ENCODE results near the gene VTCN1. TPM values are rescaled to one million over a fixed set of nuclear protein-coding genes. Genes with fewer than 3 reads are reported as not detected.
"Not testable (repeated sequence)": the region's sequence is repeated elsewhere in the genome, so short reads cannot be mapped to it uniquely, and the experiment has no call there.

VTCN1 gene
- total and polyA plus RNA-seq, 7 experiments from 2014 or later: not detected

- POLR2A ChIA-PET: no interaction called here
- Mint-ChIP-seq H3K4me3 (no peak overlapping the region), H3K27me3 (peaks cover 21 to 26% (median 26%) of the 10 kb centered on the region in 5 donors), H3K9me3 (peaks cover 0 to 6% (median 0%) of the 10 kb centered on the region in 11 donors), H3K36me3 (no peaks in the 10 kb centered on the region), H3K27ac (no peak overlapping the region), H3K4me1 (peaks cover 0 to 4% (median 0%) of the 10 kb centered on the region in 7 donors)
- CTCF ChIA-PET: no interaction called here
- DNase-seq (no peak), ATAC-seq (no peak)
- no peaks in the 10 kb centered on the region for H3K4me1 ChIP-seq (ENCODE audit: control insufficient read depth in 2 of 2, insufficient read depth in 2 of 2, low read length in 2 of 2)
- H3K4me3 ChIP-seq (ENCODE audit: low read length): no peak overlapping the region
- intact Hi-C loops (cut with micrococcal nuclease): no loop called here
- no peaks in the 10 kb centered on the region for H3K27me3 ChIP-seq (ENCODE audit: control insufficient read depth in 2 of 2, insufficient read depth in 2 of 2, low read length in 2 of 2)
- H3K36me3 ChIP-seq (ENCODE audit: control insufficient read depth in 2 of 3, insufficient read depth in 3 of 3, low read length in 3 of 3): no peaks in the 10 kb centered on the region
- no peak overlapping the region for H3K27ac ChIP-seq (ENCODE audit: low read depth, low read length)
- no peaks in the 10 kb centered on the region for H3K9me3 ChIP-seq (ENCODE audit: control insufficient read depth in 2 of 3, low read length in 3 of 3)
Observed at GRCh38 chr1:117161887-117162286, 48.8 kb downstream of the VTCN1 start.

GRCh38 chr1:117151305-117151704 lies 59.4 kb downstream of the VTCN1 start:
- H3K4me1 Mint-ChIP-seq; DNase-seq; H3K36me3 Mint-ChIP-seq; H3K27me3 ChIP-seq (ENCODE audit: control insufficient read depth in 2 of 2, insufficient read depth in 2 of 2, low read length in 2 of 2); H3K4me1 ChIP-seq (ENCODE audit: control insufficient read depth in 2 of 2, insufficient read depth in 2 of 2, low read length in 2 of 2); ATAC-seq; H3K4me3 Mint-ChIP-seq; CTCF ChIA-PET; POLR2A ChIA-PET; H3K27ac Mint-ChIP-seq; H3K27ac ChIP-seq (ENCODE audit: low read depth, low read length); H3K36me3 ChIP-seq (ENCODE audit: control insufficient read depth in 2 of 3, insufficient read depth in 3 of 3, low read length in 3 of 3); H3K9me3 Mint-ChIP-seq; H3K9me3 ChIP-seq (ENCODE audit: control insufficient read depth in 2 of 3, low read length in 3 of 3); H3K4me3 ChIP-seq (ENCODE audit: low read length): not testable (repeated sequence)
- peaks cover 5 to 11% (median 8%) of the 10 kb centered on the region in 5 donors for H3K27me3 Mint-ChIP-seq
- intact Hi-C loops (cut with micrococcal nuclease): loop anchor here in 1 of 2 donors (10.0 kb wide), 1 partner anchor 57 kb away; no protein-coding TSS in a partner anchor

- Mint-ChIP-seq H3K36me3 (no peaks in the 10 kb centered on the region), H3K27me3 (peaks cover 0 to 13% (median 12%) of the 10 kb centered on the region in 5 donors), H3K9me3 (peaks cover 0 to 6% (median 0%) of the 10 kb centered on the region in 11 donors), H3K27ac (no peak overlapping the region), H3K4me3 (no peak overlapping the region), H3K4me1 (peaks cover 0 to 1% (median 0%) of the 10 kb centered on the region in 7 donors)
- Histone ChIP-seq H3K4me3 (ENCODE audit: low read length) (no peak overlapping the region), H3K4me1 (ENCODE audit: control insufficient read depth in 2 of 2, insufficient read depth in 2 of 2, low read length in 2 of 2) (no peaks in the 10 kb centered on the region), H3K27me3 (ENCODE audit: control insufficient read depth in 2 of 2, insufficient read depth in 2 of 2, low read length in 2 of 2) (no peaks in the 10 kb centered on the region), H3K9me3 (ENCODE audit: control insufficient read depth in 2 of 3, low read length in 3 of 3) (no peaks in the 10 kb centered on the region), H3K36me3 (ENCODE audit: control insufficient read depth in 2 of 3, insufficient read depth in 3 of 3, low read length in 3 of 3) (no peaks in the 10 kb centered on the region), H3K27ac (ENCODE audit: low read depth, low read length) (no peak overlapping the region)
- no peak for ATAC-seq
- intact Hi-C loops (cut with micrococcal nuclease): loop anchor here in 1 of 2 donors (10.0 kb wide), 1 partner anchor 56 kb away; no protein-coding TSS in a partner anchor
- POLR2A ChIA-PET: no interaction called here
- DNase-seq: no peak
- CTCF ChIA-PET: no interaction called here
Observed at GRCh38 chr1:117150316-117150715, 60.4 kb downstream of the VTCN1 start.

GRCh38 chr1:117147856-117148588 lies 62.7 kb downstream of the VTCN1 start:
- Histone ChIP-seq H3K9me3 (ENCODE audit: control insufficient read depth in 2 of 3, low read length in 3 of 3) (no peaks in the 10 kb centered on the region), H3K27me3 (ENCODE audit: control insufficient read depth in 2 of 2, insufficient read depth in 2 of 2, low read length in 2 of 2) (no peaks in the 10 kb centered on the region), H3K4me3 (ENCODE audit: low read length) (no peak overlapping the region), H3K4me1 (ENCODE audit: control insufficient read depth in 2 of 2, insufficient read depth in 2 of 2, low read length in 2 of 2) (no peaks in the 10 kb centered on the region), H3K36me3 (ENCODE audit: control insufficient read depth in 2 of 3, insufficient read depth in 3 of 3, low read length in 3 of 3) (no peaks in the 10 kb centered on the region), H3K27ac (ENCODE audit: low read depth, low read length) (no peak overlapping the region)
- intact Hi-C loops (cut with micrococcal nuclease): no loop called here
- H3K36me3 Mint-ChIP-seq: no peaks in the 10 kb centered on the region
- POLR2A ChIA-PET: interaction anchor here (0.5 kb wide), 1 partner anchor 284 kb away, joined by 3 read pairs; no protein-coding TSS in a partner anchor
- H3K9me3 Mint-ChIP-seq: peaks cover 0 to 6% (median 0%) of the 10 kb centered on the region in 11 donors
- H3K27me3 Mint-ChIP-seq: peaks cover 0 to 14% (median 12%) of the 10 kb centered on the region in 5 donors
- ATAC-seq (no peak), DNase-seq (no peak)
- no peak overlapping the region for H3K27ac Mint-ChIP-seq
- no peak overlapping the region for H3K4me3 Mint-ChIP-seq
- CTCF ChIA-PET: no interaction called here
- H3K4me1 Mint-ChIP-seq: peaks cover 0 to 1% (median 0%) of the 10 kb centered on the region in 7 donors

GRCh38 chr1:117147341-117147831 lies 63.3 kb downstream of the VTCN1 start:
- Histone ChIP-seq H3K4me1 (ENCODE audit: control insufficient read depth in 2 of 2, insufficient read depth in 2 of 2, low read length in 2 of 2) (no peaks in the 10 kb centered on the region), H3K27me3 (ENCODE audit: control insufficient read depth in 2 of 2, insufficient read depth in 2 of 2, low read length in 2 of 2) (no peaks in the 10 kb centered on the region), H3K27ac (ENCODE audit: low read depth, low read length) (no peak overlapping the region), H3K36me3 (ENCODE audit: control insufficient read depth in 2 of 3, insufficient read depth in 3 of 3, low read length in 3 of 3) (no peaks in the 10 kb centered on the region), H3K4me3 (ENCODE audit: low read length) (no peak overlapping the region), H3K9me3 (ENCODE audit: control insufficient read depth in 2 of 3, low read length in 3 of 3) (no peaks in the 10 kb centered on the region)
- DNase-seq (no peak), ATAC-seq (no peak)
- ChIA-PET POLR2A (no interaction called here), CTCF (no interaction called here)
- no peak overlapping the region for H3K27ac Mint-ChIP-seq
- H3K36me3 Mint-ChIP-seq: no peaks in the 10 kb centered on the region
- H3K27me3 Mint-ChIP-seq: peaks cover 0 to 14% (median 12%) of the 10 kb centered on the region in 5 donors
- peaks cover 0 to 6% (median 0%) of the 10 kb centered on the region in 11 donors for H3K9me3 Mint-ChIP-seq
- H3K4me3 Mint-ChIP-seq: no peak overlapping the region
- peaks cover 0 to 1% (median 0%) of the 10 kb centered on the region in 7 donors for H3K4me1 Mint-ChIP-seq
- intact Hi-C loops (cut with micrococcal nuclease): no loop called here

- H3K9me3 Mint-ChIP-seq: peaks cover 0 to 4% (median 0%) of the 10 kb centered on the region in 11 donors
- ChIA-PET POLR2A (no interaction called here), CTCF (no interaction called here)
- no peak for ATAC-seq
- Histone ChIP-seq H3K9me3 (ENCODE audit: control insufficient read depth in 2 of 3, low read length in 3 of 3) (no peaks in the 10 kb centered on the region), H3K27ac (ENCODE audit: low read depth, low read length) (no peak overlapping the region), H3K27me3 (ENCODE audit: control insufficient read depth in 2 of 2, insufficient read depth in 2 of 2, low read length in 2 of 2) (no peaks in the 10 kb centered on the region), H3K36me3 (ENCODE audit: control insufficient read depth in 2 of 3, insufficient read depth in 3 of 3, low read length in 3 of 3) (no peaks in the 10 kb centered on the region), H3K4me1 (ENCODE audit: control insufficient read depth in 2 of 2, insufficient read depth in 2 of 2, low read length in 2 of 2) (no peaks in the 10 kb centered on the region), H3K4me3 (ENCODE audit: low read length) (no peak overlapping the region)
- H3K27me3 Mint-ChIP-seq: peaks cover 0 to 14% (median 12%) of the 10 kb centered on the region in 5 donors
- no peaks in the 10 kb centered on the region for H3K36me3 Mint-ChIP-seq
- no peak overlapping the region for H3K27ac Mint-ChIP-seq
- intact Hi-C loops (cut with micrococcal nuclease): no loop called here
- no peak for DNase-seq
- peaks cover 0 to 1% (median 0%) of the 10 kb centered on the region in 7 donors for H3K4me1 Mint-ChIP-seq
- no peak overlapping the region for H3K4me3 Mint-ChIP-seq
Observed at GRCh38 chr1:117146575-117147340, 64.0 kb downstream of the VTCN1 start.

Data from naive thymus-derived CD4-positive, alpha-beta T cell (primary cell).